GM19455 (cell line): Measurements from ENCODE around the gene FNBP1.
"Not testable (repeated sequence)": the region's sequence is repeated elsewhere in the genome, so short reads cannot be mapped to it uniquely, and the experiment has no call there.

Source experiments
- ATAC-seq: cut with Tn5 transposase; IDR thresholded peaks from one replicate; pipeline ENCODE4 v1.9.1; 2021; ENCODE audit not compliant: unreplicated experiment

FNBP1 gene

DNA sequence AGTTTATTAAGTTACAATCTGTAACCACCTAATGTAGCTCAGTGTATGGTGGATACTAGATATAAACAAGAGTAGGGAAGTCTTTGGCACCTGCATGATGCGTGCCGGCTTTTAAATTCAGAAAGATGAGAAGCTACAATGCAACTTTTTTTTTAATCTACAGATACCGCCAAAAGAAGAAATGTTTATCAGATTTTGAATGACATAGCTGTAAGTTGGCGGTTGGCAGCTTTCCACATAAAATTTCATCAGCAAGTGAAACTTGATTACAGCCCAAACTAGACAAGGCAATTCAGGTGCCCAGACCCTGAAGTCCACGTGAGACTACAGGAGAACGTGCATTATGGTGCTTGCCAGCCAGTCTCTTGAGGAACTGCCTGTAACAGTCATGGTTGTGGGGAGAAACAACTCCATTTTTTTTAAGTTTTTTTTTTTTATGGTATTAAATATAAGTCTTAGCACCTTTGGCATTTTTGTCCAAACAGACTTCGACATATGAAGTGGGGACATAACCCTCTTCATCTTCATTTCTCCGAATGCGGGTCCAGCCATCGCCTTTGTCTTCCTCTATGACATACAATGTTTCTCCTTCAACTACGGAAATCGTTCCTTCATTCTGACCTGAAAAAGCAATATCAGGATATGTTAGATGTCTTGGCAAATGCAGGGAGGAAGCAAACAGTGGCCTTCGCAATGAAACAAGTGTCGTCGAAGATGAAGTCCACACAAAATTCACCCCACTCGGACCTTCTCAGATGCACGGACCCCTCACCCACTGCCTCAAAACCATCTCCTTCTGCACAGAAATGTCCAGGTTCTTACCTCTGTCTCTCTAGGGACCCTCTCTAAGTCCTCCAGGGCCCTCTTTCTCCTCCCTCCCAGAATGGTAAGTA lies 147.4 kb downstream of the FNBP1 start:
- ATAC-seq: no peak

DNA sequence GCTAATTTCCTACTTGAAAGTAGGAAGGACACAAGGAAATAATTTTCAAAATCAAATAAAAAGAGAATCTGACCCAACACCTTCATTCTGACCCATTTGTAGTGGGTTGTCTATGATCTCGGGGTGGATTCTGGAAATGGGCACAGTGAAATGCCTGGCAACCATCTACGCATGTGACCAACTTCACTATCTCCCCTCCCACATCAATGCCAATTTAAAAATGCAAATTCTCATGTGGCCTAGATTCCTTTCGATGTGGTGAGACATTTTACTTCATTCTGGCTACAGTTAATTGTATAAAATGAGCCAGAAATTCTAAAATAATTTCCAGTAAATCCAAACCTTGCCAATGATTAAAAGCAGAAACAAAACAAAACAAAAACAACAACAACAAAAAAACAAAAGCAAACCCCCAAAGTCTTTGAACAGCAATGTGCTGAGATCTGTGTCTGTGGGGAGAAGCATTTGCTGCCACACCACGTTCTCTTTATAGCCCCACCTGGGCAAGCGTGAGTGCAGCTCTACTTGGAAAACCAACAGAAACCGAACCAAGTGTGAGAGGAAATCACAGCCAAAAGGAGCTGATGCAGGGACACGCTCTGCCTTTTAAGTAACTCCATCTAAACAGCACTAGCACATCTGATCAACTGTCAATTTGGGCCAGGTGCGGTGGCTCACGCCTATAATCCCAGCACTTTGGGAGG lies 148.7 kb downstream of the FNBP1 start:
- ATAC-seq: no peak

DNA sequence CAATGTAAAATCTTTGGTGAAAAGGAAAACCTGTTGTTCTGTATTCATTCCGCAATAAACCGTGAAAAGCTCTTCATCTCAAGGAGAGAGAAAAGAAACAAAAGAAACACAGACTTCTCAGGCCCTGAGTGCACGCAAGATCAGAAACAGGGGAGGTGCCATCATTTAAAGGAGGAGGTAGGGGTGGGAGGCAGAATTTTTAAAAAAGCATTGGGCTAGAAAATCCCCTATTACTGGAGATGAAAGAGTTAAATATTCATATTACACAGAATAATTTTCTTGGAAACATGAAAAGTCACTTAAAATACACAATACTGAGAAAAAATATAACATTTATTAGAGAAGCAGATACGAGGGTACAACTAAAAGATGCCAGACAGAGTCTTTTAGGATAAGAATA lies 151.4 kb downstream of the FNBP1 start:
- no peak for ATAC-seq

DNA sequence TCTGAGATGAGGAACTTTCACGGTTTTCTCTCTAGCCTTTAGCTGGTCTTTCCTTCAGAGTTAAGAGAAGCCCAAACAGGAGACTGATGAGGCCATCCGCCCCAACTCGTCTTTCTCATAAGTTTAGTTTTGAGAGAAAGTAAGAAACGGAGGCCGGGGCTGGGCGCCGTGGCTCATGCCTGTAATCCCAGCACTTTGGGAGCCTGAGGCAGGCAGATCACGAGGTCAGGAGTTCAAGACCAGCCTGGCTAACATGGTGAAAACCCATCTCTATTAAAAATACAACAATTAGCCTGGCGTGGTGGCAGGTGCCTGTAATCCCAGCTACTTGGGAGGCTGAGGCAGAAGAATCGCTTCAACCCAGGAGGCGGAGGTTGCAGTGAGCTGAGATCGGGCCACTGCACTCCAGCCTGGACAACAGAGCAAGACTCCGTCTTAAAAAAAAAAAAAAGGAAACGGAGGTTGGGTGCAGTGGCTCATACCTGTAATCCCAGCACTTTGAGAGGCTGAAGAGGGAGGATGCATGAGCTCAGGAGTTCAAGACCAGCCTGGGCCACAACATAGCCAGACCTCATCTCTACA lies 152.2 kb downstream of the FNBP1 start:
- ATAC-seq: not testable (repeated sequence)

DNA sequence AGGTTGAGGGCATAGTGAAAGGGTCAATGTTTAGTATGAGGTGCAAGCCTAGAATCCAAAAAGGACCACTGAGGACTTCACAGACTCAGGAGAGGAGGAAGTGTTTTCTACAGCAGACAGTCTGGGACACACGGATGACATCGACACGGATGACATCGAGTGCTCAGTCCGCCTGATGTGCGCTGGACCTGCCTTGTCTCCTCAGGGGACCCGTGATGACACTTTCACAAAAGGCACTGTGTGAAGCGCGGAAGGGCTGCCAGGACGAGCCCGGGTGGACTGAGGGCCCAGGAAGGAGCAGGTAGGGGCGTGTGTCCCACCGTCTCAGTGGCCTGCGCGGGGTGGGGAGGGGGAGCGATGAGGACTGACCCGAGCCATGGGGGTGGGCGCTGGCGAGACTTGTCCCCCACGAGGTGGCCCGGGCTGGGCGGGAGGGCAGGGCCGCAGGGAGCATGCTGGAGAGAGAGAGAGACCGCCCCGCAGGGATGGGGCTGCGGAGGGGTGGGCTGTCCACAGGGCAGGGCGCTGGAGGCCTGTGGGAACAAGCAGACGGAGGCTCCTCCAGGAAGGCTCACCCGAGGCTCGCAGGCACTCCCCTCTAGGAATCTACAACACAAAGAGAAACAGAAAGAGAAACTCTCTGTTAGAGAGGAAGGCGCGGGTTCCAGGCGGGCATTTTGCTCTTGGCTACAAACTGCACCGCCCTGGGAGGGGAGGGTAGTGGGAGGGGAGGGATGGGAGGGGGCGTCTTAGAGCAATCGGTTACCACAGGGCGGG lies 152.9 kb downstream of the FNBP1 start:
- no peak for ATAC-seq

DNA sequence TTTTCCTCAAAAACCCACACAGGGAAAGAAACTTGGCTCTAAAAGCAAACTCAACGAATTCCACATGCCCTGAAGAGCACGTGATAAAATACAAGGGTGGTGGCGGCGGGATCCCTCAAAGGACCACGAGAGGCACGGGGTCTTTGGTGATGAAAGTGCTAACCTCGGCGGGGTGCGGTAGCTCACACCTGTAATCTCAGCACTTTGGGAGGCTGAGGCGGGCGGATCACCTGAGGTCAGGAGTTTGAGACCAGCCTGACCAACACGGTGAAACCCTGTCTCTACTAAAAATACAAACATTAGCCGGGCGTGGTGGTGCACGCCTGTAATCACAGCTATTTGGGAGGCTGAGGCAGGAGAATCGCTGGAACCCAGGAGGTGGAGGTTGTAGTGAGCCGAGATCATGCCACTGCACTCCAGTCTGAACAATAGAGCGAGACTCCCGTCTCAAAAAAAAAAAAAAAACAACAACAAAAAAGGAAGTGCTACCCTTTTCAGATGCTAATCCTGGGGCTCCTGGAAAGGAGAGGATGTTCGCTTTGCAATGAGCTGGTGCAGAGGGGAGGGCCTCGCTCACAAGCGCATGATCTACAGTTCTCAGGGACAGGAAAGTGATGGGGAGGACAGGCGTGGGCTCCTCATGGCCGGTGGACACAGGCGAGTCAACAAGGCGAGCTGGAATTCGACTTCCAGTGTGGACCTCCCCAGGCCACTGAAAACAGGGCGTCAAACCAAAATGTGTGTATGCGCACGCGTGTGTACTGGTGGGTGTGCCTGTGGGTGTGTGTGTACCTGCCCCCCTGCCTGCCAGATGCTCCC lies 153.7 kb downstream of the FNBP1 start:
- no peak for ATAC-seq

DNA sequence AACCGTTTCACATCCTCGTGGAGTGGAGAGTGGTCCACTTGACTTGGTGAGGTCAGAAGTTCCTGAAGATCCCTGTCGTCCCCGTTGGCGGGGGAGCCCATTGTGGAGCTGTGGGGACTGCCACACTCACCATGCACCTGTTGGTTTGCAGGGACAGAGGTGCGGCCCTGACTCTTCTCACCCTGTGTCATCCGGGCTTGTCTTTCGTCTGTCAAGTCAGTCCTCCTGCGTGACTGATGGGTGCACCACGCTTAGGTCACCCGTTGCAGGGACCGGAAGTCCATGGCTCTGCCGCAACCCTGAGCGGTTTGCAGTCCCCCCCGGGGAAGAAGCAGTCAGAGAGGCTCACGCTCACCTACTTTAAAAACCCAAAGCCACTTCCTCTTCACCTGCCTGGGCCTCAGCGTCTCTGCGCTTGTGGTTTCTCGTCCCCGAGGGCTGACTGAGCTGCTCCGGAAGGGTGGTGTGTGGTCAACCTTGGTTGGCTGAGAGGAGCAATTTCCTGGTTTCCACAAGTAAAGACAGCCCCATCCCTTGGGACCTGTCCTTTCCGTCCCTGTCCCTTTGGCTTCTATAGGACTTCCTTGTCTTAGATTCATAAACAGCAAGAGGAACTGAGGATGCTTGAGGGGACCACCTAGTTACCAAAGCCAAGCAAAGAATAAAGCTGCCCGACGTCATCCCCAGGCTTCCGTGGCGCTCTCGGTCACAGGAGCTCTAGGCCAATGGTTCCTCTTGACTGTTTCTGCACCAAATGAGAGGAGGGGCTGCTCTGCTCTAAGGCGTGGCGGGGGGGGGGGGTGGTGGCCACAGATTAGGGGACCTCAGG lies 154.5 kb downstream of the FNBP1 start:
- ATAC-seq: peak; percentile 59

DNA sequence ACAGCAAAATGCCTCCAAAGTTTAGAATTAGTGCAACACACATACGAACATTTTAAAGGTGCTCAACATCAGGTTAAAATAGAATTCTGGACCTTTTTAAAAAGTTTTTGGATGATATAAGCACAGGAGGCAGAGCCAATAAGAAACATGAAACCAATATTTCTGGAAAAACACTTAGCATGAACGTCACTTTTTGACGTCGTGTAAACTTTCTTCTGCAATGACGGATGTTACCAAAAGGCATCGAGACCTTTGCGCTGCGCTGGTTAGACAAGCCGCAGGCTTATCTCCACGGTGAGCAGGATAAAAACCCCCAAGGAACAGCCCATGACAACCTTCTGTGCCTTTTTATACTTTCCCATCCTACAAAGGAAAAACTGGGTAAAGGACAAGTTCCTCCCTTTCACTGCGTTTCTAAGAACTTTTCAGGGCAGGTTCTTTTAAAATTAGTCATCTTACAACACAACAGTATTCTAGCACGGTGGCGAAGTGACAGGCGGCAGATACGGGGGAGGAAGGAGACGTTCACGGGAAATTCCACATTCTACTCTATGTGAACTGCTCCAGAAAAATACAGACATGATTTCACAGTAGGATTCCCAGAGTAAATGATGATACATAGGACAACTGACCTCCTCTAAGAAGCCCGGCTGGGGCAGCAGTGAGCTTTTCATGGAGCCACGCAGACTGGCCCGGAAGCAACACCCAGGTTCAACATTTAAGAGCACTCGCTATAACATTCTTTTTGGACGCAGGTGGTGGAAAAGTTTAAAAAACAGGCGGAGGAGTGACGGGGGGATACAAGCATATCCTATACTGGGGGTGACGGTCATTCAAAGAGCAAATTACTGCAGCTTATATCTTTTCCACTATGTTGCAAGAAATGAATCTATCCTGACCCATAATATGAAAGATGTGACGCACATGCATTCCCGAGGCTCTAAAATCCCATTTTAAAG lies 155.4 kb downstream of the FNBP1 start:
- ATAC-seq: no peak

DNA sequence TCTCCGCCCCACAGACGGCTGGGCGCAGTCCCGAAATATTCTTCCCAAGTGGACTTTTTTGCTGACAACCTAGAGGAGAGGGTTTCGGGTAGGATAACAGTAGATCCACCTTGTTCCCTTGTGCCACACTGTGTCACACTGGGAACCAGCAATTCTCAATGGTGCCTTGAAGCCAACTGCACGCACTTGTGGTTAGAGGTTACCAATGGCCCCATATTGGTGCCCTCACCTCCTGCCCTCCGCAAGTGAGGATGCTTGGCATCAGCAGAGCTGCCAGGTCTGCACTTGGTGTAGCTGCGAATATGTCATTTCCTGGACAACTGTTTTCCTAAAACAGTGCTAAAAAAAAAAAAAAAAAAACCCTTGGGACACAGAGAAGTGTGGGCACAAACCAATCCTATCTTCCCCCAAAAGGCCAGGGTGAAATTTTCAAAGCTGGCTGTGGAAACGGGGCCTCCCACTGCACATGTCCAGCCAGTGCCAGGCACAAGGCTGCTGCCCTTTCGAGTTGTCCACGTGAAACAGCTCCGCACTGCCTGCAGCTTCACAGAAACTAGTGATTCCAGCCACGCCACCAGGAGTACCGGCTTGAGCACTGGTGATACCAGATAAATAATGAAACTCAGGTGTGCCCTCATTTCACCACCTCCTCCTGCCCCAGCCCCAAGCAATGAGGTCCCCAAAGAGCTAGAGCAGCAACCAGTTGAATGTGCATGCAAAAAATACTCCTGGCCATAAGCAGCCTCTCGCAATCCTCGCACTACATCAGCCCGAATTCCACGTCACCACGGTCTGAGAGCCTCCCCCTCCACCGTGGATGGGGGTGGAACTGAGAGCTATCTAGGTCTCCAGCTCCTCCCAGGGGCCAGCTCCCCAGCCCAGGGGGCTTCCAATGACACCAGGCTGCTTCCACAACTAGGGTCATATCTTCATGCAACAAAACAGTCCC lies 156.5 kb downstream of the FNBP1 start:
- no peak for ATAC-seq

DNA sequence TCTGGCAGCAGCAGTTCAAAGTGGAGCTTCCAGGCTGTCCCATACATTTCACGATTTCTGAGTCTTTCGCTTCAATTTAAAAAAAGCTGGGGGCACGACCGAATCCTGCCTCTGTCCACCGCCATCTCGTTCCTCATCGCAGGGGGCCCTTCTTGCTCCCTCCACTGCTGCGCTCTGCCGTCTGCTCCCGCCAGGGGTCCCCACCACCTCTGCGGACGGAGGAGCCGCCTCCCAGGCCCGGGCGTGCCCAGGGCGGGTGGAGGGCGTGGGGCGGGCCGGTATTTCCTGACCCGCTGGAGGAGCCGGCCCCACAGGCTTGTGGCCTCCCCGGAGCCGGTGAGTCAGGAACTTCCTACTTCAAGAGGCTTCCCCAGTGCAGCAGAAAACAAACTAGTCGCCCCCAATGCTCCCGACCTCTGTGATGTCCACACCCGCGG lies 157.3 kb downstream of the FNBP1 start:
- ATAC-seq: no peak

DNA sequence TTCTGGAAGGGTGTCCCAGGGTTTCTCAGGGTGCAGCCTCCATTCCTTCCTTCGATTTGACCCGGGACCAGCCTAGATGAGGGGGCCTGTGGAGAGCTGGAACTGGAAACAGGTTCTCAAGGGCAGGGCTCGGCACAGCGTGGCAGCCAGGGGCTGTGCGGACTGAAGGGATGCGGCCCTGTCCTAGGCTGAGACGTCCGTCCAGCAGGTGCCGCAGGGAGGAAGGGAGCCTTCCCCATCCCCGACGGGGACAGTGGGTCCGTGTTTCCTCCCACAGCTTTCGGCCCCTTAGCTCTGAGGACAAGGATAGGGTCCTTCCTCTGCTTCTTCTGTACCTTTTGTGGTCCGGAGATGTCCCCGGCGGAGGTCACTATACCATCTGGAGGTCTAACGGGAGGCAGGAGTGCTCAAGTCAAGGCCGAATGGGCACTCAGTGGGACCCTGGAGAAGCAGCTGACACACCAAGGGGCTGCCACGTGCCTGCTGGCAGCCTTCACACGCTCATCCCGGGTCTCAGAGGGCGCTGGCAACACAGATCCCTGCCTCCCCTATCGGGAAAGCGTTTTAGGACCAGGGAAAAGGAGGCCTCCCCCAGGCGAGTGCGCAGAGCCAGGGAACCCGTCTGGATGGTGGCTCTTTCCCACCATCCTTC lies 157.8 kb downstream of the FNBP1 start:
- no peak for ATAC-seq

DNA sequence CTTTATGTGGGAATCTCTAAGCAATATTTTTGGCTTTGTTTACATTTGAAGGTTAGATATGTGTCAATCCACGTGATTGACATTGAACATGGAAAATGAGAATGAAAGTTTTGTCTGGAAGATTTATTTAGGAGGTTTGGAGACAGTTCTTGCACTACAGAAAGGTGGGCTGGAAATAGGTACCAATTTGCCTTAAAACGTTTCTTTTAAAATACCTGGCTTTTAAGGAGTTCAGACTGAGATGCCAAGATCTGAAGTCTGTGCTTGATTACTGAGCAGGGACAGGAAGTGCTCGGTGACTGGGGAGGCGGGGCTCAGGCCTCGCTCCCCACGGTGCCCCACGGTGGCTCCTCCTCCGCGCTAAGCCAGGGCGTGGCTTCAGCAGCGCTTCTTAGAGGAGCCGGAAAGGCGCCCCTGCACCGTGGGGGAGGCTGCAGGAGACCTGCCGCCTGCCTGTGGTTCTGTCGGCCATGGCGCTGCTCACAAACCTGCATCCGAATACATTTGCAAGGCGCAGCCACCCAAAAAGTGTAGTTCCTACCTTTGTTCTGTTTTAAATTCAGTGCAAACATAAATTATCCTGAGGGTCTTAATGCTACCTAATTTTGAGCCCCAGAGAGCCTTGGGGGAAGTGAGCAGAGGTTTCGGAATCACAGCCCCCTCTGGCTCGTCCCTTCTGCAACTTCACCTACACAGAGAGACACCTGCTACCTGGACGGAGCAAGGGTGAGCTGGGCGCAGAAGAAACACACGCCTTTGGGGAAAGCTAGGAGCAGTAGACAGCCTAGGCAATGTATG lies 158.6 kb downstream of the FNBP1 start:
- ATAC-seq: peak; percentile 43

DNA sequence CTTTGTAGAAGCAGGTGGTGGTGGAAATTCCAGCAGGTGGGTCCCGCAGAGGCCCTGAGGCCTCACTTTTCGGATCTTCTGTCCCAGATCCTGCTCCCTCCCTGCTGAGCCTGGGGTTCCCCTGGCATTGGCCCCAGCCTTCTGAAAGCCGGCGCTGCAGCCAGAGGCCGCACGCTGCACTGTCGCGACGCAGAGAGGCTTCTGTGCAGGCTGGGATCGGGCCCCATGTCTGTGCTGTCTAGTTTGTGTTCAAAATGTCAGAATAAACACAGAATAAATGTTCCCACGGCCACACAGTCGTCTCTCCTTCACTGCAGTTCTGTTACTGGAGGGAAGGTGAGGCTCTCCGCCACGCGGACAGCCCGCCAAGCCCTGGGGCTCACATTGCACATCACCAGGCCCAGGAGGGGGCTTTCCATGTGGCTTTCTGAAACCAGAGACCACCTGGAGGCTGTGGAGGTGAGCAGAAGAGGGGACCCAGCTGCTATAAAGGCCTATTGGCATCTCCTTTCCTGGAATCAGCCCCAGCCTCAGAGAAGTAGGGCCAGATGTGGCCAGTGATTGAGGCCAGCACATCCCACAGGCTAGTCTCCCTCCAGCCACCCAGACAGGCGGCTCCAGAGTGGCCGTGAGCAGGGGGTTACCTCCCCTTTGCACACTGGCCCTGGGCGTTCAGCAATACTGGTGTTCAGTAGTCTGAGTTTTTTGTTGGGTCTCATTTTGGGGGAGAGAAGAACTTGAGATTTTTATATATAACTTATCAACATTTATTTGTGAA lies 161.3 kb downstream of the FNBP1 start:
- no peak for ATAC-seq

DNA sequence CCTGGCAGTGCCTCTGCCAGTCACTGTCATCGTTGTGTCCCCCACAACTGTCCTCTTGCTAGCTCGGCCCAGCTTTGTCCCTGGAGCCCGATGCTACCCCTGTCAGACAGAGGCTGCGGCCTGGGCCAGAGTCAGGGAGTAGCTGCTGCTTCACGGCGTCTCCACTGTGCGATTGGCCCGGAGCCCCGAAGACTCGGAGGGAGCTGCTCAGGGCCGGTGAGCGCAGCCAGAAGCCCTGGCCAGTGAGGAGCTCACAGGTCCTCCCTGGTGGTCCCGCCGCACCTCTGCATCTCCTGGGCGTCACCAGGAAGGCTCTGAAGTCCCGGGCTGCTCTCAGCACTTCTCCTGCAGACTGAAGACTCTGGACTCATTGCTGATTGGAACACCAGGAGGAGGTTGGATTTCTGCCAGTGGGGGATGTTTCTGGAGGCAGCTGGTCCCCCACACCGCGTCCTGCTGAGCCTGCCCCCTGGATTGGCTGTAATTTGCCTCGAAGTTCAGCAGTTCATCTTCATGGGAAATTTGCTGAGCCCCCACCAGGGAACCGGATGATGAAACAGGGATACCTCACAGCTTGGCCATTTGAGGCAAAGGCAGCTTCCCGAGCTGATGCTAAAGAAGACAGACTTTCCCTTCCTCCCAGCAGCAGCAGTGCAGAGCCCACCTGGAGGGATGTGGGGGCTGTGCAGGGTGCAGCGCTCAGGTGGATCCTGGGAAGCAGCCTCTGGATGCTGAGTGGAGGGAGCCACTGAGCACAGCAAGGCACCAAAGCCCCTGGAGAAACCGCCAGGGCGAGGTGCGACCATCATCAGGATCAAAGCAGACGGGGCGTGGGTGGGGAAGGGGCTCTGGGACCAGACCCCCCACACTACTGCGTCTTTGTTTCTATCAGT lies 162.1 kb downstream of the FNBP1 start:
- no peak for ATAC-seq
